HUDEP-2 (cell line): ENCODE data around the gene GIT1.
"Not testable (repeated sequence)": the region's sequence is repeated elsewhere in the genome, so short reads cannot be mapped to it uniquely, and the experiment has no call there.

Source experiments
- DNase-seq, 76 experiments: peaks; one replicate each; lab custom pipeline; 2025; ENCODE audit not compliant: unreplicated experiment in 76 of 76; lab: John Stamatoyannopoulos, UW

The GIT1 gene

GRCh38 chr17:29570521-29570920 is 18.9 kb downstream of the GIT1 start:
- DNase-seq, result no peak

DNA sequence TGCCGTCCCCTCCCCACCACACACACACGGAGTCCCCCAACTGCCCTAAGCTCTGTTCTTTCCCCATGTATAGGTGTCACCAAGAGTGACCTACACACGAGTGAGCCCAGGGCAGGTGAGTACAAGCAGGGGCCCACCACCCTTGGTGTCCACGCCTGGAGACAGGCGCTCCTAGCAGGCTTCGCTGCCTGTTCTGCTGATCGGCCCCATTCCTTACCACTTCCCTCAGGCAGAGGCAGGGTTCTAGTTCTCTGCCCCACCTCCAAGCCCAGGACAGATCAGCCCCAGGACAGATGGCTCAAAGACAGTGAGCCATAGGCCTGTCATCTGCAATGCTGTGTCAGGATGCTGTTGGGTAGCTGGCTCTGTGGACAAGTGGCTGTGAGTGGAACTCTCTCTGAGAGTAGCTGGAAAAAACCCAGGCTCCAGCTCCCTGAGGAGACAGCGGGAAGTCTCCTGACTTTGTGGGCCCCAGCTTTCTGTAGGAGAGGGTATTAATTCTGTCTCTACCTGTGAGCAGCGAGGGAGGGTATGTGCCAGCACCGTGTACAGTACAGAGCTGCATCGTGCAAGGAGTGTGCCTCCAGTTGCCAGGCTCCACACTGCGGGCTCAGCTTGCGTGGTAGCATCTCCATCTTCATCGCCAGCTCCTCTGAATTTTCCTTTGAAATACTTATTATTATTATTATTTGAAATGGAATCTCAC is 20.1 kb downstream of the GIT1 start:
- no peak for DNase-seq

DNA sequence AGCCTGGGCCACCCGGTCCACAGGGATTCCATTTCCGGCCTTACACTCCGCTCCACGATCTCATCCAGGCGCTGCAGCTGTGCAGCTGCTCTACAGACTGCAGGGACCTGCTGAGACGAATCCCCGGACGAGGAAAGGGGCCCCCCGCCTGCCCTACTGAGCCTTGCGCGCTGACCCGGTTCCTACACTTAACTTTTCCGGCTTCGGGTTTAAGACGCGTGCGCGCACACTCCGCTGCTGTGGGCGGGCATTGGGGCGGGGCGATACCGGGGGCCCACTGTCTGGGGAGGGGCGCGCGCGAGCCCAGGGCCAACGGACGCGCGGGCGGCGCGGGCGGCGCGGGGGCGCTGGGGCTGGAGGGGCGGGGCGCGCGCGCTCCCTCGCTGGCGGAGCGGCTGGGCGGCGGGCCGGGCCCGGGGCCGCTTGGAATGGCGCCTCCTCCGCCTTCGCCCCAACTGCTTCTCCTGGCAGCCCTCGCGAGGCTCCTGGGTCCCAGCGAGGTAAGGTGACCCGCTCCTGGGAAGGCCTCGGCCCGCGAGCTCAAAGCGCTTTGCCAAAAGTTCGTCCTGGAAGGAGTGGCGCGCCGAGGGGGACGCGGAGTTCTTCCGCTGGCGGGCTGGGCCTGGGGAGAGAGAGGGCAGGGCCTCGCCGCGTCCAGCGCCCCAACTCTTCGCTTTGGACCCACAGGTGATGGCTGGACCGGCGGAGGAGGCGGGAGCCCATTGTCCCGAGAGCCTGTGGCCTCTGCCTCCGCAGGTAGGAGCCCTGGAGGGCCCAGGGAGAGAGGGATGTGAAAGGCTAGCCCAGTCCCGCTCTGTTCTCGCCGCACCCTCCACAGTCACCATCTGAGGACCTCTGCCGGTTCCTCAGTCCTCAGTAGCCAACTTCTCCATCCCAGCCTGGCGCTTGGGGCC is 20.9 kb downstream of the GIT1 start, which contains the start of gene TP53I13:
Gene TP53I13, plus strand, starts transcription at position 371 of the 914 bp plus-strand sequence. Its CDS starts 58 bp downstream, at position 429.
- DNase-seq, result peak in 60 of 76 experiments; percentile 6 to 76 (median 56)

- peak in 54 of 76 experiments; percentile 4 to 72 (median 47) for DNase-seq
Measured at GRCh38 chr17:29567554-29568330, 21.7 kb downstream of the GIT1 start.

GRCh38 chr17:29567304-29567553 is 22.2 kb downstream of the GIT1 start:
- peak in 1 of 76 experiments; percentile 26 for DNase-seq

DNA sequence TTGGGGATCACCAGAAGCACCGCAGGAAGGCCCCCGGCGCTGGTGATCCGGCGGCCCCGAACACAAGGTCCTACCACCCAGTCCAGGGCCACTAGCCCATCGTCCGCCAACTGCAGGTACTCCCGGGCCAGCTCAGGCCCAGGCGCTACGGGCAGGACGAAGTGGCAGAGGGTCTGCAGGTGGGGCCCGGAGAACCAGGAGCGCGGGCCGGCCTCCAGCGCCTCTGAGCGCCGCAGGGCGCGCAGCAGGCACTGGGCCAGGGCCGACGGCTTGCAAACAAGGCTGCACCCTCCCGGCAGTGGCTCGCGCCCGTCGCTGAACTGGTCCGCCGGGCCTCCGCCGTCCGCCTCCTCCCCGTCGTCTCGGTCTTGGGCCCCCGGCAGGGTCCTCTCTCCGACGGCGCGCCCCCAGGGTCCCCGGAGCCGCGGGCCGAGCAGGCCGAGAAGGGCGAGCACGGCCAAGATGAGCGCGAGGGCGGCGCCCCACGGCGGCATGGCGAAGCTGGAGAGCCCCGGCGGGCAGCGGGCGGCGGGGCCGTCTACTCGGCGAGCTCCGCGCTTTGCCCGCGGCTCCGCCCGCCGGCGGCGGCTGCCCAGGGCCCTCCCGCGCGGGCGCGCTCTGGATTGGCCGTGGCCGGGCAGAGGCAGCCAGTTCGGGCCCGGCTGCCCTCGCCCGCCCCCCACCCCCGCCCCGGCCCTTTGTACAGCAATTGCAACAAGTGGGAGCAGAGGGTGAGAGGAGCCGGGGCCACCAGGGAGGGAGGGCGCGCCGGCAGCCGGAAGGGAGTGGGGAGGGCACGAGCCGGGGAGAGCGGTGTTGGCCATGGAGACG is 22.8 kb downstream of the GIT1 start, which contains the start of gene ABHD15:
Gene ABHD15, minus strand, starts transcription at position 565 of the 831 bp plus-strand sequence. Its CDS starts 71 bp downstream, at position 494.
- DNase-seq, result peak in 39 of 76 experiments; percentile 6 to 66 (median 37)

- DNase-seq, result peak in 9 of 76 experiments; percentile 7 to 35 (median 18)
Measured at GRCh38 chr17:29565643-29566472, 23.6 kb downstream of the GIT1 start.

- no peak for DNase-seq
Measured at GRCh38 chr17:29563816-29564215, 25.6 kb downstream of the GIT1 start.

DNA sequence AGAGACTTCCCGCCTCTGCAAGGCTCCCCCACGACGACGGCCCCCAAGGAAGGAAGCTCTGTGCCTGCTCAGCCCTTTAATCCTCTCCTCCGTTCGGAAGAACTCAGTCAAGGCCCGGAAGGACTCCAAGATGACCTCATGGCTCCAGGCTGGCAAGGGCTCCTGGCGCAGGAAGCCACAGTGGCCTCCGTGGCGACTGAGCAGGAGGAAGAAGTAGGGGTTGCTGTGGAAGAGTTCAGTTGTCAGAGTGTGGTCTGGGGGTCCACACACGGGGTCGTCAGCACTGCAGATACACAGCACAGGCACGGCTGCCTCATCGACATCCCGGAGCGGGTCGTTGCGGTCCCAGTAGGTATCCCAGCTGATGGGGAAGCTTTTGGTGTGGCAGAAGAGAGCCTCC is 26.8 kb downstream of the GIT1 start:
- DNase-seq, result no peak

DNA sequence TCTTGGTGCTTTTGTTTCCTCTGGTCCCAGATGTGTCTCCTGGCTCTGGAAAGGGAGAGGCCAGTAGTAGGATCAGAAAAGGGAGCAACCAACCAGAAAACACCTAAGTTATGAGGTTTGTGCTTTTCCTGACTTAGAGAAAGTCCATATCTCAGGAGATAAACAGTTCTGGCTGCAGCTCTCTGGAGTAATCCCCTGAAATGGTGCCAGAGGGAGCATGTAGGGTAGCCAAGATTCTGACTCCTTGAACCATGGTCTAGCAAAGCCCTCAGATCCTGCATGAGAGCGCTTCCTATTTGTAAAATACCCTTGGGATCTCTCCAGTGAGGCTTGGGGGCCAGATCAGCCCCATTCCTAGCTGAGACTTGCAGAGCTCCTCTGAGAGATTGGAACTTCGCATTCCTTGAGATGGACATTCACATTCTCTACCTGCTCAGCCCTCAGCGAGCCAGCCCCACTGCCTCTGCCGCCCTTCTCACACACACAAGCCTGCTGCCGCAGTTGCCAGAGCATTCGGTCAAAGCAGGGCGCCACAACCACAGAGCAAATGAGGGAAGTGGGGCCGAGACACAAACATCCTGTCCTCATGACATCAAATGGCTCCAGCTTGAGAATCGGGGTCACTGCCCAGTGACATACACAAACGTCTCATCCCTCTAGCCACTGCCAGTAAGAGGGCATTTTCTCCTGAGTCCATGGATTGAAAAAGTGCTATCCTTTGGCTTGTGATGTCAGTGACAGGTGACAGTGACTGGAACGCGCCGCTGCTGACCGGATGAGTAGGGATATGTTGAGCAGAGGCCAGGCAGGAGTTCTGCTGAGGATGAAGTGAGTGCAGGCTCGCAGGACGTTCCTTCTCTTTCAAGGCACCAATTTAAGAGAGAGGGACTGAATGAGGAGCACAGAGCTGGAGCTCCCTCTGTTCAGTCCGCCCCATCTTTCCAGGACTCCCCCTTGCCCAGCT is 27.6 kb downstream of the GIT1 start:
- DNase-seq, result no peak

- no peak for DNase-seq
Measured at GRCh38 chr17:29560316-29560715, 29.1 kb downstream of the GIT1 start.

GRCh38 chr17:29559640-29560039 is 29.8 kb downstream of the GIT1 start:
- DNase-seq, result no peak

DNA sequence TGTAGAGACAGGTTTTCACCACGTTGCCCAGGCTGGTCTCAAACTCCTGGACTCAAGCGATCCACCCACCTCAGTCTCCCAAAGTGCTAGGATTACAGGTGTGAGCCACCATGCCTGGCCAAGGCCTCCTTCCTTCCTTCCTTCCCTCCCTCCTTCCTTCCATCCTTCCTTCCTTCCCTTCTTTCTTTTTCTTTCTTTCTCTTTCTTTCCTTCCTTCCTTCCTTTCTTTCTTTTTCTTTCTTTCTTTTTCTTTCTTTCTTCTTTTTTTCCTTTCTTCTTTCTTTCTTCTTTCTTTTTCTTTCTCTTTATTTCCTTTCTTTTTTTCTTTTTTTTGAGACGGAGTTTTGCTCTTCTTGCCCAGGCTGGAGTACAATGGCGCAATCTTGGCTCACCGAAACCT is 31.3 kb downstream of the GIT1 start:
- DNase-seq, result not testable (repeated sequence)

DNA sequence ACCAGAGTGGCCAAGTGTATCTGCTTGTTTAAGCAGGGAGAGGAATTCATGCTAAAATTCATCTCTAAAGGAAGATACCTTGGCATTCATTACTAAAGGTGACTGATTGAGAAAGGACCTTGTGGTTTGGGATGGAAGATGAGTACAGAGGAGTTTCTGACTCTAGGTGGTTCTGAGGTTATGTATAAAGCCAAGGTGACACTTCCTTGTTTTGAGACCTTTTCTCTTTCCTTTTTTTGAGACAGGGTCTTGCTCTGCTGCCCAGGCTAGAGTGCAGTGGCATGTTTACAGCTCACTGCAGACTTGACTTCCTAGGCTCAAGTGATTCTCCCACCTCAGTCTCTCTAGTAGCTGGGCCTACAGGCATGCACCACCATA is 31.7 kb downstream of the GIT1 start:
- DNase-seq, result no peak

- peak in 23 of 76 experiments; percentile 2 to 48 (median 21) for DNase-seq
Measured at GRCh38 chr17:29557085-29557738, 32.2 kb downstream of the GIT1 start.

DNA sequence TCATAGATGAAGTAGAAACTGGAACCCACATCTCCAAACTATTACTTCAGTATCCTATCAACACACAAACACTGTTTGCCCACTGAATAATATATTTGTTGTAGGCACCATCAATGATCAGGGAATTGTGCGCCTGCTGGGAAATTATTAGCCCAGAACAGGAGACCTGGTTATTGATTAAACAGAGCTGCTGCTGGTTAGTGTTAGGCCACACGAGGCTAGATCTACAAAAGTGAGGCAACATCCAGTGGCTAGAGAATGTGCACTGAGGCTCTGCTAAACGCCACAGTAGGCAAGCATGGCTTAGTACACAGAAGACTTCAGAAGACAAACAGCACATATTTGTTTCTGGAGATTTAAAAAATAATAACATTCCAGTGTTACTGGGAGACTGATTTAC is 33.6 kb downstream of the GIT1 start:
- no peak for DNase-seq

- DNase-seq, result no peak
Measured at GRCh38 chr17:29549177-29549923, 40.1 kb downstream of the GIT1 start.
